ENCODE measurements around the gene ATG16L2. TPM values are rescaled to one million over a fixed set of nuclear protein-coding genes. Genes with fewer than 3 reads are reported as not detected.

ATG16L2 gene
- total and polyA plus RNA-seq, 4 donors: 4.7 to 17.8 (median 7.4) TPM

DNA sequence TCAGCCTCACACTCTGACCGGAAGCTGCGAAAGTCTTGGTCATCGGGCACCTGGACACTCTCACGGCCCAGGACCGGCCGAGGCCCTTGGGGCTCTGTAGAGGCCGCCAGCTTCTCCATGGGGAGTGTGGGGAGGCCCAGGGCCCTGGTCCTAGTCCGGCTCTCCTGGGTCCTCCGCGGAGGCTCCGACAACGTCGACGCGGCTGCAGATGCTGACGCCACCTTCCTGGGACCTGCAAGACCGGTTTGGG is 33.2 kb upstream of the ATG16L2 start:
- TF ChIP-seq, protein P1, sequence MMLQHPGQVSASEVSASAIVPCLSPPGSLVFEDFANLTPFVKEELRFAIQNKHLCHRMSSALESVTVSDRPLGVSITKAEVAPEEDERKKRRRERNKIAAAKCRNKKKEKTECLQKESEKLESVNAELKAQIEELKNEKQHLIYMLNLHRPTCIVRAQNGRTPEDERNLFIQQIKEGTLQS (IDR thresholded peaks at IDR 0.05): no peak
- TF ChIP-seq, protein P2, sequence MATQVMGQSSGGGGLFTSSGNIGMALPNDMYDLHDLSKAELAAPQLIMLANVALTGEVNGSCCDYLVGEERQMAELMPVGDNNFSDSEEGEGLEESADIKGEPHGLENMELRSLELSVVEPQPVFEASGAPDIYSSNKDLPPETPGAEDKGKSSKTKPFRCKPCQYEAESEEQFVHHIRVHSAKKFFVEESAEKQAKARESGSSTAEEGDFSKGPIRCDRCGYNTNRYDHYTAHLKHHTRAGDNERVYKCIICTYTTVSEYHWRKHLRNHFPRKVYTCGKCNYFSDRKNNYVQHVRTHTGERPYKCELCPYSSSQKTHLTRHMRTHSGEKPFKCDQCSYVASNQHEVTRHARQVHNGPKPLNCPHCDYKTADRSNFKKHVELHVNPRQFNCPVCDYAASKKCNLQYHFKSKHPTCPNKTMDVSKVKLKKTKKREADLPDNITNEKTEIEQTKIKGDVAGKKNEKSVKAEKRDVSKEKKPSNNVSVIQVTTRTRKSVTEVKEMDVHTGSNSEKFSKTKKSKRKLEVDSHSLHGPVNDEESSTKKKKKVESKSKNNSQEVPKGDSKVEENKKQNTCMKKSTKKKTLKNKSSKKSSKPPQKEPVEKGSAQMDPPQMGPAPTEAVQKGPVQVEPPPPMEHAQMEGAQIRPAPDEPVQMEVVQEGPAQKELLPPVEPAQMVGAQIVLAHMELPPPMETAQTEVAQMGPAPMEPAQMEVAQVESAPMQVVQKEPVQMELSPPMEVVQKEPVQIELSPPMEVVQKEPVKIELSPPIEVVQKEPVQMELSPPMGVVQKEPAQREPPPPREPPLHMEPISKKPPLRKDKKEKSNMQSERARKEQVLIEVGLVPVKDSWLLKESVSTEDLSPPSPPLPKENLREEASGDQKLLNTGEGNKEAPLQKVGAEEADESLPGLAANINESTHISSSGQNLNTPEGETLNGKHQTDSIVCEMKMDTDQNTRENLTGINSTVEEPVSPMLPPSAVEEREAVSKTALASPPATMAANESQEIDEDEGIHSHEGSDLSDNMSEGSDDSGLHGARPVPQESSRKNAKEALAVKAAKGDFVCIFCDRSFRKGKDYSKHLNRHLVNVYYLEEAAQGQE (IDR thresholded peaks at IDR 0.05): no peak
- TF ChIP-seq JUND (IDR thresholded peaks at IDR 0.05) (no peak), YY1 (IDR thresholded peaks at IDR 0.05) (no peak), HNF4G (IDR thresholded peaks at IDR 0.05) (no peak), TAF1 (conservative IDR thresholded peaks at IDR 0.05) (no peak), RAD21 (IDR thresholded peaks at IDR 0.05) (no peak), HNF4A (conservative IDR thresholded peaks at IDR 0.05) (no peak), NR2F2 (IDR thresholded peaks at IDR 0.05) (no peak), SP1 (IDR thresholded peaks at IDR 0.05) (no peak), GABPA (IDR thresholded peaks at IDR 0.05 in 1 of 2, conservative IDR thresholded peaks at IDR 0.05 in 1 of 2) (no peak), EGR1 (IDR thresholded peaks at IDR 0.05; ENCODE audit: low read depth in 2 of 2) (no peak), FOXA1 (IDR thresholded peaks at IDR 0.05) (no peak), RXRA (IDR thresholded peaks at IDR 0.05) (no peak), FOXA2 (IDR thresholded peaks at IDR 0.05) (no peak)
- TF ChIP-seq, protein P3, sequence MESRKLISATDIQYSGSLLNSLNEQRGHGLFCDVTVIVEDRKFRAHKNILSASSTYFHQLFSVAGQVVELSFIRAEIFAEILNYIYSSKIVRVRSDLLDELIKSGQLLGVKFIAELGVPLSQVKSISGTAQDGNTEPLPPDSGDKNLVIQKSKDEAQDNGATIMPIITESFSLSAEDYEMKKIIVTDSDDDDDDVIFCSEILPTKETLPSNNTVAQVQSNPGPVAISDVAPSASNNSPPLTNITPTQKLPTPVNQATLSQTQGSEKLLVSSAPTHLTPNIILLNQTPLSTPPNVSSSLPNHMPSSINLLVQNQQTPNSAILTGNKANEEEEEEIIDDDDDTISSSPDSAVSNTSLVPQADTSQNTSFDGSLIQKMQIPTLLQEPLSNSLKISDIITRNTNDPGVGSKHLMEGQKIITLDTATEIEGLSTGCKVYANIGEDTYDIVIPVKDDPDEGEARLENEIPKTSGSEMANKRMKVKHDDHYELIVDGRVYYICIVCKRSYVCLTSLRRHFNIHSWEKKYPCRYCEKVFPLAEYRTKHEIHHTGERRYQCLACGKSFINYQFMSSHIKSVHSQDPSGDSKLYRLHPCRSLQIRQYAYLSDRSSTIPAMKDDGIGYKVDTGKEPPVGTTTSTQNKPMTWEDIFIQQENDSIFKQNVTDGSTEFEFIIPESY (IDR thresholded peaks at IDR 0.05): no peak
- TF ChIP-seq, protein P4, sequence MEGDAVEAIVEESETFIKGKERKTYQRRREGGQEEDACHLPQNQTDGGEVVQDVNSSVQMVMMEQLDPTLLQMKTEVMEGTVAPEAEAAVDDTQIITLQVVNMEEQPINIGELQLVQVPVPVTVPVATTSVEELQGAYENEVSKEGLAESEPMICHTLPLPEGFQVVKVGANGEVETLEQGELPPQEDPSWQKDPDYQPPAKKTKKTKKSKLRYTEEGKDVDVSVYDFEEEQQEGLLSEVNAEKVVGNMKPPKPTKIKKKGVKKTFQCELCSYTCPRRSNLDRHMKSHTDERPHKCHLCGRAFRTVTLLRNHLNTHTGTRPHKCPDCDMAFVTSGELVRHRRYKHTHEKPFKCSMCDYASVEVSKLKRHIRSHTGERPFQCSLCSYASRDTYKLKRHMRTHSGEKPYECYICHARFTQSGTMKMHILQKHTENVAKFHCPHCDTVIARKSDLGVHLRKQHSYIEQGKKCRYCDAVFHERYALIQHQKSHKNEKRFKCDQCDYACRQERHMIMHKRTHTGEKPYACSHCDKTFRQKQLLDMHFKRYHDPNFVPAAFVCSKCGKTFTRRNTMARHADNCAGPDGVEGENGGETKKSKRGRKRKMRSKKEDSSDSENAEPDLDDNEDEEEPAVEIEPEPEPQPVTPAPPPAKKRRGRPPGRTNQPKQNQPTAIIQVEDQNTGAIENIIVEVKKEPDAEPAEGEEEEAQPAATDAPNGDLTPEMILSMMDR (IDR thresholded peaks at IDR 0.05; ENCODE audit: low read depth, low read length, missing input control): no peak
- TF ChIP-seq, protein P5, sequence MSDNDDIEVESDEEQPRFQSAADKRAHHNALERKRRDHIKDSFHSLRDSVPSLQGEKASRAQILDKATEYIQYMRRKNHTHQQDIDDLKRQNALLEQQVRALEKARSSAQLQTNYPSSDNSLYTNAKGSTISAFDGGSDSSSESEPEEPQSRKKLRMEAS (IDR thresholded peaks at IDR 0.05): no peak
- Histone ChIP-seq H3K36me3 (ENCODE audit: control insufficient read depth in 4 of 4, insufficient read depth in 3 of 4, low read depth in 1 of 4, low read length in 3 of 4) (no peaks in the 10 kb centered on the region), H3K4me1 (ENCODE audit: control insufficient read depth in 4 of 4, insufficient read depth in 4 of 4, low read length in 3 of 4) (peaks cover 8 to 66% (median 50%) of the 10 kb centered on the region in 4 donors), H3K4me3 (ENCODE audit: low read depth in 1 of 3, low read length in 3 of 3) (peak overlapping the region; percentile 64 to 85 (median 78)), H3K27ac (ENCODE audit: low read depth in 1 of 2, low read length in 2 of 2) (peak overlapping the region; percentile 86 to 92), H3K27me3 (ENCODE audit: control insufficient read depth in 4 of 4, insufficient read depth in 4 of 4, low read length in 3 of 4) (no peaks in the 10 kb centered on the region), H3K9me3 (ENCODE audit: control insufficient read depth in 4 of 4, low read length in 3 of 4) (no peaks in the 10 kb centered on the region), H3K9ac (ENCODE audit: low read depth in 1 of 2, low read length in 2 of 2) (peak overlapping the region; percentile 81 to 88)
- no peak for DNase-seq (ENCODE audit: low spot score)
- 11% methylated on average over 17 of the region's 17 CpGs for WGBS

Data from liver (tissue), 9 donors.